AG04449 (cell line): ENCODE results near the gene DVL1.

Experiments used
- CTCF ChIA-PET: fragments of 350-600 bp; formaldehyde crosslinking; extraction: SDS; loops from one replicate; lab custom pipeline; 2021; ENCODE audit warnings: antibody characterized with exemption; lab: Yijun Ruan, JAX
- POLR2A ChIA-PET: fragments of 400-600, 350-600 bp; formaldehyde crosslinking; extraction: SDS; loops from one replicate; lab custom pipeline; 2020; ENCODE audit warnings: antibody characterized with exemption, inconsistent platforms; lab: Yijun Ruan, JAX
- DNase-seq: peaks from one replicate; pipeline ENCODE4 v3.0.0-alpha.2; 2010; ENCODE audit warnings: low read depth, low spot score
- H3K4me3 ChIP-seq: 2 replicates; pipeline ENCODE4 v1.5.1; 2011; ENCODE audit warnings: low read depth, mild to moderate bottlenecking, control low read depth, low read length
- TF ChIP-seq, protein P1 (sequence below): IDR thresholded peaks from one replicate; pipeline ENCODE4 v1.5.1; 2011; ENCODE audit warnings: mild to moderate bottlenecking, moderate library complexity, low read length, control low read depth, inconsistent platforms; ENCODE audit not compliant: insufficient read depth; ENCODE audit errors: missing control alignments

DVL1 gene

DNA sequence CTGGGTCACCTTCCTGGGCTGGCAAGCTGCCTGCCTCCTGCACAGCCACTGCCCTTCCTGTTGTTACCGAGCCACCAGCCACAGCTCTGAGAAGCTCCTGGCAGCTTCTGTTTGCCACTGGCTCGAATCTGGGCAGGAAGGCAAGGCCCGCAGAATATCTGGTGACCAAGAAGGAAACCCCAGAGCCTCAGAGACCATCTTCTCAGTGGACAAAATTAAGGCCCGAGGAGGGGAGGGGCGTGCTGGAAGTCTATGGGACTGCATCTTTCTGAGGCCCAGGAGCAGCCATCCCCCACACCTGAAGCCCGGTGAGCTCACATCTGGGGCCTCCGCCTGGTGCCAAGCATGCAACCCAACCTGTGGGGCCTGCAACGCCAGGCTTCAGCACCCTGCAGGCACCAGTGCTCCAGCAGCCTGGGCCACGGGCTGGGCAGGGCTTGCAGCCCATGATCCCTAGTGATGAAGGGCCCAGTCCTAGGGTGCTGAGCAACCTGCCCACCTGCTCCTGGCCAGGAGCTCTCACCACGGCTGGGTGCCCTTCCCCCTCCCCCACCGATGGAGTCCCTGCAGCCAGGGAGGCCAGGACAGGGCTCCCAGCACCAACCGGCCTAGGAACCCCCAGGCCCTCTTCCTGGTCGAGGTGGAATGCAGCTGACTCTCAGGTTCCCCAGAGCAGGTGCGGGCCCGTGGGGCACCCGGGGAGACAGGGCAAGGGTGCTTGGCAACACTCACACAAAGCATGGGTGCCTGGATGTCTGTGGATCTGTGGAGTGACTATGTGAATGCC lies 23.7 kb downstream of the DVL1 start:
- ChIA-PET POLR2A (no interaction called here), CTCF (interaction anchor here (0.8 to 2.7 kb wide), 4 partner anchors 9 to 47 kb away, joined by 3 to 12 read pairs (median 4); no protein-coding TSS in a partner anchor)
- H3K4me3 ChIP-seq: peak overlapping the region; percentile 86
- no peak for DNase-seq
- TF ChIP-seq, protein P1, sequence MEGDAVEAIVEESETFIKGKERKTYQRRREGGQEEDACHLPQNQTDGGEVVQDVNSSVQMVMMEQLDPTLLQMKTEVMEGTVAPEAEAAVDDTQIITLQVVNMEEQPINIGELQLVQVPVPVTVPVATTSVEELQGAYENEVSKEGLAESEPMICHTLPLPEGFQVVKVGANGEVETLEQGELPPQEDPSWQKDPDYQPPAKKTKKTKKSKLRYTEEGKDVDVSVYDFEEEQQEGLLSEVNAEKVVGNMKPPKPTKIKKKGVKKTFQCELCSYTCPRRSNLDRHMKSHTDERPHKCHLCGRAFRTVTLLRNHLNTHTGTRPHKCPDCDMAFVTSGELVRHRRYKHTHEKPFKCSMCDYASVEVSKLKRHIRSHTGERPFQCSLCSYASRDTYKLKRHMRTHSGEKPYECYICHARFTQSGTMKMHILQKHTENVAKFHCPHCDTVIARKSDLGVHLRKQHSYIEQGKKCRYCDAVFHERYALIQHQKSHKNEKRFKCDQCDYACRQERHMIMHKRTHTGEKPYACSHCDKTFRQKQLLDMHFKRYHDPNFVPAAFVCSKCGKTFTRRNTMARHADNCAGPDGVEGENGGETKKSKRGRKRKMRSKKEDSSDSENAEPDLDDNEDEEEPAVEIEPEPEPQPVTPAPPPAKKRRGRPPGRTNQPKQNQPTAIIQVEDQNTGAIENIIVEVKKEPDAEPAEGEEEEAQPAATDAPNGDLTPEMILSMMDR: no peak

DNA sequence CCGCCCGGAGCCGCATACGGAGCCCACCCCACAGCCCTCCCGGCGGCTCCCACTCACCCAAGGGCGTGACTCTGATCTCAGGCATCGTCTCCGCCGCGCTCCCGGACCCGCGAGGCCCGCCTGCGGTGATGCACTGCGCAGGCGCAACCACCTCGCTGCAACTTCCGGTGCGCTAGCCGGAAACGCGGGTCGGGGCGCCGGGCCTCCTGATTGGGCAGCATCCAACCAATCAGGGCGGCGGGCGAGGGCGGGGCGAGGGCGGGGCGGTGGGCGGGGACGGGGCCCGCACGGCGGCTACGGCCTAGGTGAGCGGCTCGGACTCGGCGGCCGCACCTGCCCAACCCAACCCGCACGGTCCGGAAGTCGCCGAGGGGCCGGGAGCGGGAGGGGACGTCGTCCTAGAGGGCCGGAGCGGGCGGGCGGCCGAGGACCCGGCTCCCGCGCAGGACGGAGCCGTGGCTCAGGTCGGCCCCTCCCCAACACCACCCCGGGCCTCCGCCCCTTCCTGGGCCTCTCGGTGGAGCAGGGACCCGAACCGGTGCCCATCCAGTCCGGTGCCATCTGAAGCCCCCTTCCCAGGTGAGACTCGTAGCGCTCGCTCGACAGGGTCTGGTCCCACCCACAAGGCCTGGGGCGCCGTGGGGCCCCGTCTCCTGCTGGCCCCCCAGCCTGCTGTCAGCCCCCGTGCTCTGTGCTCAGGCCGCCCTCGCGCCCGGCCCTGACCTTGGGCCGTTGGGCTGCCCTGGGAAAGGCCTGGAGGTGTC lies 24.5 kb downstream of the DVL1 start, which contains the start of the genes CPTP and INTS11:
TSS of gene CPTP (plus strand) at position 279 of the 764 bp plus-strand sequence. CDS start 2,109 bp downstream, outside the sequence.
TSS of gene INTS11 (minus strand) at position 137 of the 764 bp plus-strand sequence. CDS start at position 85, 52 bp downstream.
- POLR2A ChIA-PET: no interaction called here
- TF ChIP-seq, protein P1: no peak
- no peak for DNase-seq

DNA sequence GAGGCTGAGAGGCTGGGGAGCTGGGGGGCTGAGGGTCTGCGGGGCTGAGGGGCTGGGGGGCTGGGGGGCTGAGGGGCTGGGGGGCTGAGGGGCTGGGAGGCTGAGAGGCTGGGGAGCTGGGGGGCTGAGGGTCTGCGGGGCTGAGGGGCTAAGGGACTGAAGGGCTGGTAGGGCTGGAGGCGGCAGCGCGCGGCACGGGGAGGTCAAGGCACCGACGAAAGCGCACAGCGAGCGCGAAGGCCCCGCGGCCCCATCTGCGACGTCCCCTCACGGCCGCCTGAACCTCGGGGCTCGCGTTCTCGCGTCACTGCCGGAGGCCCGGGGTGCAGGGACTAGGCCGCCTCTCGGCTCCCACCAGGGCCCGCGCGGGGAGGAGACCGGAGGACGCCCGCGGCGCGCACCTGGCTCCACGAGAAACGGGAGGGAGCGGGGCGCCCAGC lies 25.1 kb downstream of the DVL1 start:
- H3K4me3 ChIP-seq: peak overlapping the region; percentile 83
- CTCF ChIA-PET: no interaction called here
- POLR2A ChIA-PET: no interaction called here
- TF ChIP-seq, protein P1: no peak
- DNase-seq: no peak

More for the DNA sequence above, 24.5 kb downstream of the DVL1 start, which contains the start of the genes CPTP and INTS11:
- CTCF ChIA-PET: interaction anchor here (1.1 to 2.7 kb wide), 2 partner anchors 20 to 47 kb away, joined by 4 to 12 read pairs; no protein-coding TSS in a partner anchor
- H3K4me3 ChIP-seq: peak within 1 kb of the TSS; percentile 86

DNA sequence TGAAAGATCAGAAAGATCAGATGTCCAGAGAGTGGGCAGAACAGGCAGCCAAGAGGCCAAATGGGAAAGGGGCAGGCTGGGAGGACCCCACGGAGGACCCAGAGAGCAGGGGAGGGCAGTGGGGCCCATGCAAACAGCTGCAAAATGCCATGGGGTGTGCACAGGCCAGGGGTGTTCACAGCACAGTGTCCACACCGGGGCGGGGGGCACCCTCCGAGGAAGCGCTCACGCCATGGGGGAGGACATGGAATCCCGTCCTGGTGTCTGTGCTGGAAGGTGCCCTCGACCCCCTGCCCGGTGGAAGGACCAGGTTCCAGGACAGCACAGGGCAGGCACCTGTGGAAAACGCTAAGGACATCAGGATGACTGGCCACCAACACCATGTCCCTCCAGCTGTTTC lies 26.3 kb downstream of the DVL1 start:
- ChIA-PET CTCF (interaction anchor here (0.7 kb wide), 1 partner anchor 17 kb away, joined by 3 read pairs; no protein-coding TSS in a partner anchor), POLR2A (no interaction called here)
- TF ChIP-seq, protein P1: no peak
- peak overlapping the region; percentile 15; the same call in 1 of the 2 replicates for H3K4me3 ChIP-seq
- no peak for DNase-seq

DNA sequence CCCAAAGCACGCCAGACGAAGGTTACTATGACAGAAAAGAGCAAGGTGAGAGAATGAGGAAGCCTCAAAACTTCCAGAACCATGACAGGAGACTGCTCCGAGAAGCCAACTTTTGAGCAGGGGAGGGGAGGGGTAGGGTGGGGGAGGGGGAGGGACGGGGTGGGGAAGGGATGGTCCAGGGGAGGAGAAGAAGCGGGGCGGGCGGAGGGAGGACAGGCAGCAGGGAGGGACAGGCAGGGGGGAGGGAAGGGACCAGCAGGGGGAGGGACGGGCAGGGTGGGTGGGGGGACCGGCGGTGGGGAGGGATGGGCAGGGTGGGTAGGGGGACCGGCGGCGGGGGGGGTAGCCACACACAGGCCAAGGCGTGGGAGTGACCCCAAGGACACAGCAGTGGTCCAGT lies 26.8 kb downstream of the DVL1 start:
- TF ChIP-seq, protein P1: no peak
- ChIA-PET CTCF (no interaction called here), POLR2A (no interaction called here)
- H3K4me3 ChIP-seq: no peak overlapping the region
- DNase-seq: no peak

DNA sequence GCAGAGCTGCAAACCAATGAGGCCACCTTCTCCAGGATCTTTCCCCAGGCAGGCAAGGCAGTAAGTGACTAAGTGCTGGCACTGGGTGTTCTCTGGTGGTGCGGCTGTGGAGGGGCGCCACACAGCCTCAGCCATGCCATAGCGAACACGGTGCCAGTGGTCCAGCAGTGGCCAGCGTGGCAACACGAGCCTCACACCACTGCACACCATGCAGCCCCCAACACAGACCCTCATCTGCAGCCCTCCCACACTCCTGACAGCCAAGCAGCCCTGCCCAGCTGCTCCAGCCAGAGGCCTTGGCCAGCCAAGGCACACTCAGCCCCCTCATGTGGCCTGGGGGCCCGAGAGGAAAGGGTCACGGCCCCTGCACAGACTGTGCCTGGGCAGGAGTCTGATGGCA lies 27.7 kb downstream of the DVL1 start:
- TF ChIP-seq, protein P1: no peak
- CTCF ChIA-PET: no interaction called here

More for the DNA sequence above, 27.7 kb downstream of the DVL1 start:
- POLR2A ChIA-PET: no interaction called here
- no peak for DNase-seq
- no peak overlapping the region for H3K4me3 ChIP-seq
